ENCODE results near the gene NXN.
"Not testable (repeated sequence)": the region's sequence is repeated elsewhere in the genome, so short reads cannot be mapped to it uniquely, and the experiment has no call there.

Gene NXN

GRCh38 chr17:979212-979538 is 401 bp downstream of the NXN start:
- DNase-seq (ENCODE audit: low read depth): no peak

- no peak for DNase-seq (ENCODE audit: low read depth)
These were observed 1.2 kb downstream of the NXN start for GRCh38 chr17:978103-979093.

- no peak for DNase-seq (ENCODE audit: low read depth)
These were observed 2.4 kb downstream of the NXN start for GRCh38 chr17:977166-977565.

GRCh38 chr17:976312-976711 is 3.3 kb downstream of the NXN start:
- no peak for DNase-seq (ENCODE audit: low read depth)

GRCh38 chr17:975371-975915 is 4.1 kb downstream of the NXN start:
- no peak for DNase-seq (ENCODE audit: low read depth)

- DNase-seq (ENCODE audit: low read depth): not testable (repeated sequence)
These were observed 4.8 kb downstream of the NXN start for GRCh38 chr17:974778-975177.

GRCh38 chr17:973053-973452 is 6.5 kb downstream of the NXN start:
- DNase-seq (ENCODE audit: low read depth): no peak

GRCh38 chr17:971861-972260 is 7.7 kb downstream of the NXN start:
- DNase-seq (ENCODE audit: low read depth): not testable (repeated sequence)

GRCh38 chr17:970364-970763 is 9.2 kb downstream of the NXN start:
- no peak for DNase-seq (ENCODE audit: low read depth)

GRCh38 chr17:969811-970355 is 9.7 kb downstream of the NXN start:
- DNase-seq (ENCODE audit: low read depth): no peak

- DNase-seq (ENCODE audit: low read depth): no peak
These were observed 10.5 kb downstream of the NXN start for GRCh38 chr17:968812-969730.

- no peak for DNase-seq (ENCODE audit: low read depth)
These were observed 12.5 kb downstream of the NXN start for GRCh38 chr17:967122-967521.

GRCh38 chr17:965311-965989 is 14.1 kb downstream of the NXN start:
- DNase-seq (ENCODE audit: low read depth): no peak

GRCh38 chr17:964876-965275 is 14.7 kb downstream of the NXN start:
- no peak for DNase-seq (ENCODE audit: low read depth)

- no peak for DNase-seq (ENCODE audit: low read depth)
These were observed 16.9 kb downstream of the NXN start for GRCh38 chr17:962670-963069.

- no peak for DNase-seq (ENCODE audit: low read depth)
These were observed 17.4 kb downstream of the NXN start for GRCh38 chr17:962166-962565.

GRCh38 chr17:958712-959451 is 20.7 kb downstream of the NXN start:
- no peak for DNase-seq (ENCODE audit: low read depth)

- no peak for DNase-seq (ENCODE audit: low read depth)
These were observed 21.6 kb downstream of the NXN start for GRCh38 chr17:957856-958421.

GRCh38 chr17:956905-957304 is 22.7 kb downstream of the NXN start:
- no peak for DNase-seq (ENCODE audit: low read depth)

GRCh38 chr17:954431-955164 is 25.0 kb downstream of the NXN start:
- no peak for DNase-seq (ENCODE audit: low read depth)
